HFF-Myc (cell line): Measurements from ENCODE around the gene ESR1.

Experiments used
- DNase-seq: peaks from one replicate; pipeline ENCODE4 v3.0.0-alpha.2; 2011; ENCODE audit warnings: low read depth; ENCODE audit errors: extremely low read depth
- H3K4me3 ChIP-seq: replicated peaks from 2 replicates; pipeline ENCODE4 v1.5.1; 2011; ENCODE audit warnings: low read depth, mild to moderate bottlenecking, control low read depth, low read length
- CTCF ChIP-seq: IDR thresholded peaks from 2 replicates; pipeline ENCODE4 v1.5.1; 2012; ENCODE audit warnings: mild to moderate bottlenecking, low read depth, low read length, control low read depth; ENCODE audit errors: missing control alignments

The ESR1 gene

GRCh38 chr6:152160346-152160745 is 352.9 kb downstream of the ESR1 start:
- DNase-seq, result no peak
- TF ChIP-seq CTCF, result no peak
- no peak overlapping the region for H3K4me3 ChIP-seq

- no peak for TF ChIP-seq CTCF
- H3K4me3 ChIP-seq, result no peak overlapping the region
- no peak for DNase-seq
Observed at GRCh38 chr6:152161501-152161900, 354.0 kb downstream of the ESR1 start.

- no peak for DNase-seq
- no peak for TF ChIP-seq CTCF
- H3K4me3 ChIP-seq, result no peak overlapping the region
Observed at GRCh38 chr6:152164957-152165356, 357.5 kb downstream of the ESR1 start.

GRCh38 chr6:152166497-152166896 is 359.0 kb downstream of the ESR1 start:
- no peak overlapping the region for H3K4me3 ChIP-seq
- DNase-seq, result no peak

GRCh38 chr6:152166897-152167296 is 359.4 kb downstream of the ESR1 start:
- no peak for DNase-seq

More at GRCh38 chr6:152166497-152166896, 359.0 kb downstream of the ESR1 start:
- TF ChIP-seq CTCF, result no peak

GRCh38 chr6:152167641-152168603 is 360.4 kb downstream of the ESR1 start:
- no peak overlapping the region for H3K4me3 ChIP-seq
- DNase-seq, result no peak
- no peak for TF ChIP-seq CTCF

More at GRCh38 chr6:152166897-152167296, 359.4 kb downstream of the ESR1 start:
- no peak for TF ChIP-seq CTCF
- H3K4me3 ChIP-seq, result no peak overlapping the region
